BLaER1 (cell line): ENCODE measurements around the gene SMYD3.
"Not testable (repeated sequence)": the region's sequence is repeated elsewhere in the genome, so short reads cannot be mapped to it uniquely, and the experiment has no call there.

Experiments
- H3K27ac ChIP-seq: shearing (Covaris generic); formaldehyde crosslinking; 2 replicates; pipeline ENCODE4 v1.8.1; 2022
- H3K27me3 ChIP-seq: shearing (Covaris generic); formaldehyde crosslinking; 2 replicates; pipeline ENCODE4 v1.8.1; 2022
- H3K36me3 ChIP-seq: shearing (Covaris generic); formaldehyde crosslinking; 2 replicates; pipeline ENCODE4 v1.8.1; 2022
- H3K4me1 ChIP-seq: shearing (Covaris generic); formaldehyde crosslinking; 2 replicates; pipeline ENCODE4 v1.8.1; 2022
- H3K4me2 ChIP-seq: shearing (Covaris generic); formaldehyde crosslinking; 2 replicates; pipeline ENCODE4 v1.8.1; 2022
- H3K4me3 ChIP-seq: shearing (Covaris generic); formaldehyde crosslinking; 2 replicates; pipeline ENCODE4 v1.8.1; 2022
- H3K9ac ChIP-seq: shearing (Covaris generic); formaldehyde crosslinking; 2 replicates; pipeline ENCODE4 v1.8.1; 2022
- H3K9me3 ChIP-seq: shearing (Covaris generic); formaldehyde crosslinking; 2 replicates; pipeline ENCODE4 v1.8.1; 2022
- H4K20me1 ChIP-seq: shearing (Covaris generic); formaldehyde crosslinking; 2 replicates; pipeline ENCODE4 v1.8.1; 2022
- Cebpa-rat ChIP-seq: shearing (Covaris generic); IDR thresholded peaks from 2 replicates; pipeline ENCODE4 v1.8.1; 2022

Gene SMYD3

DNA sequence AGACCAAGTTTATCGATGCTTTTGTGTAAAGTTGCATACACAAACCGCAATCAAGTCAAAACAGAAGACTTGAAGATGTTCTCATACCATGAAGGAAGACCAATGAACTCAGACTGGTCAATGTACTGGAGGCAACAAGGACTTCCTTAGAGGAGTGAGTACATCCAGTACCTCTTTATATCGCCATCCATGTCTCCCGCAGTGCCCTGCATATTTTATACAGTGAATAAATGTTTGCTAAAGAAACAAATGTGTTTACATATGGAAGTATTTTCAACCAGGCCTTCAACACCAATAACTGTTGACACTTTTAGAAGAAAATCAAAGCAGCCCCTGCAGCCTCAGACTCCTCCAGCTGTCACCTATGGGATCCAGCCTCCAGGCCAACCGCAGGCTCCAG lies 125.6 kb downstream of the SMYD3 start:
- H3K9ac ChIP-seq = no peak overlapping the region
- no peak overlapping the region for H3K4me2 ChIP-seq
- no peak overlapping the region for H3K4me3 ChIP-seq
- peaks cover 5% of the 10 kb centered on the region; the same call in 1 of the 2 replicates for H3K4me1 ChIP-seq
- no peaks in the 10 kb centered on the region for H3K27me3 ChIP-seq
- H4K20me1 ChIP-seq = peaks cover 15% of the 10 kb centered on the region; the same call in 1 of the 2 replicates
- H3K36me3 ChIP-seq = peaks cover 8% of the 10 kb centered on the region; the same call in 1 of the 2 replicates
- no peak overlapping the region for H3K27ac ChIP-seq
- peaks cover 10% of the 10 kb centered on the region for H3K9me3 ChIP-seq
- TF ChIP-seq Cebpa-rat = no peak

- Histone ChIP-seq H3K27ac (no peak overlapping the region), H3K36me3 (peaks cover 5% of the 10 kb centered on the region; the same call in 1 of the 2 replicates), H3K4me2 (no peak overlapping the region), H4K20me1 (peaks cover 15% of the 10 kb centered on the region; the same call in 1 of the 2 replicates), H3K4me3 (no peak overlapping the region), H3K9ac (no peak overlapping the region), H3K27me3 (no peaks in the 10 kb centered on the region), H3K4me1 (no peaks in the 10 kb centered on the region), H3K9me3 (peaks cover 6% of the 10 kb centered on the region)
- TF ChIP-seq Cebpa-rat = no peak
Observed at GRCh38 chr1:246377625-246378153, 129.4 kb downstream of the SMYD3 start.

DNA sequence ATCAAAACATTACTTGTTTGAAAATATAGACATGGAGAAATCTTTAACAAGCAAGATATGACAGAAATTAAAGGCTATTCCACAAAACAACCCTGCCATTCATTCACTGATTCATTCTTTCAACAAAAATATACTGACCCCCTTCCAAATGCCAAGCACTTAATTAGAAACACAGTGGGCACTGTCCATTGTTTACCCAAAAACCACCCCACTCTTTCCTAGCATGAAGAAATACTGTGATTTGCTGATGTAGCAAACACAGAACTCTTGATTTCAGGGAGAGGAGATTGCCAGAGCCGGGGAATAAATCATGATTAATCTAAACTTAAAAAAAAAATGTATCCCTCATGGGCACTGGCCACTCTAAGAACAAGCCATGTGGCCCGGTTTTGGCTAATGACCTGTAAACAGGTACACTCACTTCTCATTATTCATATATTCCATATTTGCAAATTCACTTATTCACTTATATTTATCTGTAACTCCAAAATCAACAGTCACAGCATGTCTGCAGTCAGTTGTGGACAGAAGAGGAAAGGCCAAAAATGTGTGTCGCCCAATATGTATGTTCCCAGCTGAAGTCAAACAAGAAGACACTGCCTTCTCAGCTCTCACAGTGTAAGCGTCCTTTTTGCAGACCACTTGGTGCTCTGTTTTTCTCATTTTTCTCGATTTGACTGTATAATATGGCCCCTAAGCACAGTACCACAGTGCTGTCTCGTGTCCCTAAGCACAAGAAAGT lies 133.1 kb downstream of the SMYD3 start:
- Histone ChIP-seq H3K36me3 (no peaks in the 10 kb centered on the region), H3K9me3 (no peaks in the 10 kb centered on the region), H3K9ac (no peak overlapping the region), H3K27me3 (no peaks in the 10 kb centered on the region), H3K4me3 (no peak overlapping the region), H3K4me2 (no peak overlapping the region), H3K27ac (no peak overlapping the region), H3K4me1 (no peaks in the 10 kb centered on the region), H4K20me1 (no peaks in the 10 kb centered on the region; the same call in 1 of the 2 replicates)
- TF ChIP-seq Cebpa-rat = no peak

DNA sequence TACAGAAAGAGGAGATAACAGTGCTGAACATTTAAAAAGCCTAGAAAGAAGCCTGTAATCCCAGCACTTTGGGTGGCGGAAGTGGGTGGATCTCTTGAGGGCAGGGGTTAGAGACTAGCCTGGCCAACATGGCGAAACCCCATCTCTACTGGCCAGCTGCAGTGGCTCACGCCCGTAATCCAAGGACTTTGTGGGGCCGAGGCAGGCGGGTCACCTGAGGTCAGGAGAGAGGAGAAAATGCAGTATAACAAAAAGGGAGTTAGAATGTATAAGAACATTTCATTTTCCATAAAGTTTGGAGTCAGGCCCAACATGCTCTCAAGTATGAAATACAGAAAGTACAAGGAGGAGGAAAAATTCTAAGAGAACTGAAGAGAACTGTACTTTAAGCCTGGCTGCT lies 134.5 kb downstream of the SMYD3 start:
- H4K20me1 ChIP-seq = no peaks in the 10 kb centered on the region; the same call in 1 of the 2 replicates
- no peaks in the 10 kb centered on the region for H3K27me3 ChIP-seq
- no peaks in the 10 kb centered on the region for H3K9me3 ChIP-seq
- H3K4me3 ChIP-seq = no peak overlapping the region
- H3K9ac ChIP-seq = no peak overlapping the region
- no peak overlapping the region for H3K4me2 ChIP-seq
- no peaks in the 10 kb centered on the region for H3K36me3 ChIP-seq
- H3K27ac ChIP-seq = no peak overlapping the region
- no peak for TF ChIP-seq Cebpa-rat
- H3K4me1 ChIP-seq = no peaks in the 10 kb centered on the region

GRCh38 chr1:246367041-246367440 lies 140.0 kb downstream of the SMYD3 start:
- no peak overlapping the region for H3K27ac ChIP-seq
- no peak for TF ChIP-seq Cebpa-rat
- no peak overlapping the region for H3K4me2 ChIP-seq
- 0 out of 2 replicates have a peak, but pooled peaks cover 10% of the 10 kb centered on the region for H3K9me3 ChIP-seq
- no peaks in the 10 kb centered on the region; the same call in 1 of the 2 replicates for H4K20me1 ChIP-seq
- no peak overlapping the region for H3K4me3 ChIP-seq
- no peaks in the 10 kb centered on the region for H3K36me3 ChIP-seq
- no peak overlapping the region for H3K9ac ChIP-seq
- peaks cover 23% of the 10 kb centered on the region for H3K4me1 ChIP-seq
- H3K27me3 ChIP-seq = no peaks in the 10 kb centered on the region

DNA sequence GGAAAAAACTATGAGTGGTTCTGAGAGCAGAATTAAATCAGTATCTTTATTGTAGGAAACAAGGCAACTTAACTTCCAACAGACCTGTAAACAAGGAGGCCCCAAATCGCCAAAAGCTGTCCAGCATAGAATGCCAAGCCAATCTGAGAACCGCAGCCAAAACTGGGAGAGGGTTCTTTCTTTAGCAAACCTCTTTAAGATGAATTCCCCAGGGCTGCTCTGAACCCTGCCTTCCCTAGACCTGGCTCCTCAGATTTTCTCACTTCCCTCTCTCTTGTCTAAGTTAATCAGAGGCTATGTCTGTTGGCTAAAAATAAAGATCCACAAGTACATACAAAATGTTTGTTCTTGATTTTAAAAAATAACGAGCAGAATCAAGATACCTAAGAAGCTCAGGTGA lies 141.4 kb downstream of the SMYD3 start:
- Histone ChIP-seq H4K20me1 (no peaks in the 10 kb centered on the region; the same call in 1 of the 2 replicates), H3K4me2 (peak overlapping the region; percentile 48), H3K27ac (no peak overlapping the region), H3K36me3 (no peaks in the 10 kb centered on the region), H3K4me3 (no peak overlapping the region), H3K9me3 (peaks cover 20% of the 10 kb centered on the region), H3K27me3 (no peaks in the 10 kb centered on the region), H3K9ac (no peak overlapping the region), H3K4me1 (peaks cover 23% of the 10 kb centered on the region)
- TF ChIP-seq Cebpa-rat = no peak

DNA sequence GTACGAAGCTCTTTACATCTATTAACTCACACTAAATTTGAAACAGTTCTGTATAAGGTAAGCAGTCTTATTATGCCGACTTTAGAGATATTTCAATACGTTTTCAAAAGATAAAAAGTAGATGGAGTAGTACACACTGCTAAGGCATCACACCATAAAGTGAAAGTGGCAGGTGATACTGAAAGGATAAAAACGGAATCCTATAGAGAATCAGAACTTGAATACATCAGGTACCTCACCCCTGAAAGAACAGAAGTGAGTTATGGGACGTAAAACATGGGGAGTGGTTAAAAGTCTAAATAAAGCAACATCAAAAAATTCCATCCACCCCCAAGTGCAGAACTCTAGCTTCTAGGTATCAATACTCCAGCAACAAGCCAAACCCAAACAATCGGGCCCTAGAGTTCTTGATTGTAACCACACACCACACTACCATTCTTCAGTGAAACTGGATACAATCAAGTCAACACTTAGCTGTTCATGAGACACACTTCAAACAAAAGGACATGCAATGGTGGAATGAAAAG lies 142.6 kb downstream of the SMYD3 start:
- Histone ChIP-seq H3K36me3 (no peaks in the 10 kb centered on the region), H3K9me3 (peaks cover 27% of the 10 kb centered on the region), H3K4me1 (peaks cover 23% of the 10 kb centered on the region), H3K9ac (no peak overlapping the region), H3K4me2 (no peak overlapping the region), H3K4me3 (no peak overlapping the region), H3K27ac (no peak overlapping the region), H4K20me1 (no peaks in the 10 kb centered on the region; the same call in 1 of the 2 replicates), H3K27me3 (no peaks in the 10 kb centered on the region)
- no peak for TF ChIP-seq Cebpa-rat

GRCh38 chr1:246357014-246357598 lies 150.0 kb downstream of the SMYD3 start:
- not testable (repeated sequence) for H3K4me2 ChIP-seq, H3K4me3 ChIP-seq, H3K27ac ChIP-seq, H3K9ac ChIP-seq, H3K27me3 ChIP-seq, H3K4me1 ChIP-seq, H3K36me3 ChIP-seq, H4K20me1 ChIP-seq
- H3K9me3 ChIP-seq = peaks cover 34% of the 10 kb centered on the region

- Histone ChIP-seq H3K27me3 (no peaks in the 10 kb centered on the region), H3K9me3 (peaks cover 22% of the 10 kb centered on the region), H3K4me3 (no peak overlapping the region), H3K27ac (no peak overlapping the region), H3K9ac (no peak overlapping the region), H3K4me2 (no peak overlapping the region), H4K20me1 (no peaks in the 10 kb centered on the region), H3K4me1 (no peaks in the 10 kb centered on the region), H3K36me3 (no peaks in the 10 kb centered on the region)
- TF ChIP-seq Cebpa-rat = no peak
Observed at GRCh38 chr1:246355411-246356230, 151.5 kb downstream of the SMYD3 start.
